DND-41 (cell line): Measurements from ENCODE around the gene KRT73.

ENCODE experiments used
- CTCF ChIP-seq: IDR thresholded peaks from 2 replicates; pipeline ENCODE4 v1.5.1; 2012; ENCODE audit warnings: borderline replicate concordance, low read length, moderate library complexity, mild to moderate bottlenecking; ENCODE audit not compliant: poor library complexity, severe bottlenecking; ENCODE audit errors: extremely low read depth
- EZH2 ChIP-seq: IDR thresholded peaks from 3 replicates; pipeline ENCODE4 v1.6.1; 2012; ENCODE audit warnings: borderline replicate concordance, low read depth, mild to moderate bottlenecking, moderate library complexity, low read length, inconsistent platforms; ENCODE audit not compliant: severe bottlenecking

- TF ChIP-seq EZH2 (no peak), CTCF (no peak)
Measured at GRCh38 chr12:52646613-52647012, 28.3 kb upstream of the KRT73 start.
